GM12864 (cell line): ENCODE data around the gene GASK1A.

ENCODE experiments used
- DNase-seq: peaks from one replicate; pipeline ENCODE4 v3.0.0-alpha.2; 2011; ENCODE audit warnings: low read depth
- H3K4me3 ChIP-seq: 2 replicates; pipeline ENCODE4 v1.5.1; 2011; ENCODE audit warnings: mild to moderate bottlenecking, low read depth, low read length, control low read depth
- TF ChIP-seq, protein P1 (sequence below): IDR thresholded peaks from 2 replicates; pipeline ENCODE4 v1.5.1; 2011; ENCODE audit warnings: low read depth, mild to moderate bottlenecking, moderate library complexity, low read length, control low read depth, inconsistent platforms; ENCODE audit errors: missing control alignments

The GASK1A gene

DNA sequence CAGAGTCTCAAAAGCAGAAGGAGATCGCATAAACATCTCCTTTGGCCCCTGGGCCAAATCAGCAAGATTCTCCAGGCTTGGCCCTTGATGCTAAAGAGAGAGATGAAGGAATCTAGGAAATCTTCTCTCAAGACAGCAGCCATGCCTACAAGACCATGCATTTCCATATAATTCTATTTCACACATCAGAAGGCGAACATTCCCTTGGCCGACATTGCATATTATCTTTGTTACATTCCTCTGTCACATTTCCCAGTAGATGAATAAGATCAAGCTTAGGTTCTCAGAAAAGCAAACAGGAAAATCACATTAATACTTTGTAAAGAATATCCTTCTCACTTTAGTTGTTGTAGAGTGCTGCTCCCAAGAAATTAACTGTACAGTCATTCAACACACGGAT lies 21.3 kb downstream of the GASK1A start:
- TF ChIP-seq, protein P1, sequence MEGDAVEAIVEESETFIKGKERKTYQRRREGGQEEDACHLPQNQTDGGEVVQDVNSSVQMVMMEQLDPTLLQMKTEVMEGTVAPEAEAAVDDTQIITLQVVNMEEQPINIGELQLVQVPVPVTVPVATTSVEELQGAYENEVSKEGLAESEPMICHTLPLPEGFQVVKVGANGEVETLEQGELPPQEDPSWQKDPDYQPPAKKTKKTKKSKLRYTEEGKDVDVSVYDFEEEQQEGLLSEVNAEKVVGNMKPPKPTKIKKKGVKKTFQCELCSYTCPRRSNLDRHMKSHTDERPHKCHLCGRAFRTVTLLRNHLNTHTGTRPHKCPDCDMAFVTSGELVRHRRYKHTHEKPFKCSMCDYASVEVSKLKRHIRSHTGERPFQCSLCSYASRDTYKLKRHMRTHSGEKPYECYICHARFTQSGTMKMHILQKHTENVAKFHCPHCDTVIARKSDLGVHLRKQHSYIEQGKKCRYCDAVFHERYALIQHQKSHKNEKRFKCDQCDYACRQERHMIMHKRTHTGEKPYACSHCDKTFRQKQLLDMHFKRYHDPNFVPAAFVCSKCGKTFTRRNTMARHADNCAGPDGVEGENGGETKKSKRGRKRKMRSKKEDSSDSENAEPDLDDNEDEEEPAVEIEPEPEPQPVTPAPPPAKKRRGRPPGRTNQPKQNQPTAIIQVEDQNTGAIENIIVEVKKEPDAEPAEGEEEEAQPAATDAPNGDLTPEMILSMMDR = no peak
- DNase-seq = no peak
- H3K4me3 ChIP-seq = no peak overlapping the region

GRCh38 chr3:43001094-43001553 lies 22.0 kb downstream of the GASK1A start:
- TF ChIP-seq, protein P1 = no peak
- H3K4me3 ChIP-seq = no peak overlapping the region
- DNase-seq = no peak

DNA sequence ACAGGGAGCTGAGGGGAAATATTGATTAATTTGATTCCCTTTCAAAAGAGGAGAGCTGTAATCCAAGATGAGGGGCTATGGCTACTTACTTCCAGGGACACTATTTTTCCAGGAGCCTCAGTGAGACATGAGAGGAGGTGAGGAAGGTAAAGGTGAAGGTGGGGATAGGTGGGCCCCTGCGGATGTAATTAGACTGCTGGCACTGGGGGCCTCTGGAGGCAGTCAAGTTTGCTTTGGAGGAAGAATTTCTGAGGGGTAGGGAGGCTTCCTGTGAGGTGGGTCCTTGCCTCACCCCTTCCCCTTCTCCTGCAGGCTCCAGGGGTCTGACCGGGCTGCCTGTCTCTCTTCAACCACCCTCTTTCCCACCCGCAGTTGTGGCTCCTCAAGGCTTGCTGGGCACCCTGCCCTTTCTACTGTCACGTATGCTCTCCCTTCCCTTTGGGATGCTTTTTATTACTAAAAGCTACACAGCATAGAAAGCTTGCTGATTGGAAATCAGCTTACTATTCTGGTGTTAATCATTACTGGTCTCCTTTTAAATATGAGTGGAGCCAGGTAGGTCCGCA lies 22.5 kb downstream of the GASK1A start:
- DNase-seq = no peak
- TF ChIP-seq, protein P1 = no peak
- no peak overlapping the region for H3K4me3 ChIP-seq

DNA sequence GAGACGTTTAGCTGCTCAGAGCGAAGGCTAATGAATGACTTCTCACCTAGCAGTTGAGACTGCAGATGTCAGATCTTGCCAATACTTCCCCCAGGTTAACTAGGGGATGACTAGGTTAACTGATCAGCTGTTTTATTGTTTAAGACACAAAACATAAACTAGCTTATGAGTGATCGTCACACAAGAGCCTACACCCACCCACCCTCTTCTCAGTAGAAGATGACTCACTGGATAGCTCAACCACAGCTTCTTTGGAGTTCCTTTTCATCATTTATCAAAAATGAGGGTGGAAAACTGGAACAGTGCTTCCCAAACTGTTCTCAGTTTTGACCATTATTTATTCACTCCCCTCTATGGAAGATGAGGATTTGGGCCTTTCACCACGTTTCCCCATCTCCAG lies 25.2 kb downstream of the GASK1A start:
- no peak overlapping the region for H3K4me3 ChIP-seq
- TF ChIP-seq, protein P1 = no peak
- no peak for DNase-seq

- H3K4me3 ChIP-seq = no peak overlapping the region
- TF ChIP-seq, protein P1 = no peak
- DNase-seq = no peak
These were observed 26.1 kb downstream of the GASK1A start for GRCh38 chr3:43005253-43005652.

- TF ChIP-seq, protein P1 = no peak
- DNase-seq = no peak
These were observed 26.9 kb downstream of the GASK1A start for GRCh38 chr3:43005981-43006380.

GRCh38 chr3:43006825-43007224 lies 27.7 kb downstream of the GASK1A start:
- TF ChIP-seq, protein P1 = no peak
- DNase-seq = no peak

More at GRCh38 chr3:43005981-43006380, 26.9 kb downstream of the GASK1A start:
- H3K4me3 ChIP-seq = no peak overlapping the region

More at GRCh38 chr3:43006825-43007224, 27.7 kb downstream of the GASK1A start:
- no peak overlapping the region for H3K4me3 ChIP-seq
